GM23248 (cell line): ENCODE data around the gene CNGB1. TPM values are rescaled to one million over a fixed set of nuclear protein-coding genes. Genes with fewer than 3 reads are reported as not detected.

ENCODE experiments used
- DNase-seq: peaks from one replicate; pipeline ENCODE4 v3.0.0-alpha.2; 2015
- H2AFZ ChIP-seq: fragments of 200-600 bp; sonication (generic); 2 replicates; pipeline ENCODE4 v1.6.1; 2016; ENCODE audit warnings: antibody characterized with exemption
- H3F3A ChIP-seq: fragments of 200-600 bp; sonication (generic); 2 replicates; pipeline ENCODE4 v1.6.1; 2016; ENCODE audit warnings: mild to moderate bottlenecking, antibody characterized with exemption, mixed run types; ENCODE audit not compliant: insufficient read depth
- H3K27ac ChIP-seq: fragments of 200-600 bp; sonication (generic); 2 replicates; pipeline ENCODE4 v1.5.1; 2016; ENCODE audit warnings: mild to moderate bottlenecking
- H3K27me3 ChIP-seq: fragments of 200-600 bp; sonication (generic); replicated peaks from 2 replicates; pipeline ENCODE4 v1.6.1; 2016; ENCODE audit warnings: mild to moderate bottlenecking; ENCODE audit not compliant: insufficient read depth
- H3K36me3 ChIP-seq: fragments of 200-600 bp; sonication (generic); 2 replicates; pipeline ENCODE4 v1.6.1; 2016; ENCODE audit warnings: low read depth, mild to moderate bottlenecking
- H3K4me1 ChIP-seq: fragments of 200-600 bp; sonication (generic); 2 replicates; pipeline ENCODE4 v1.6.1; 2016; ENCODE audit warnings: mild to moderate bottlenecking; ENCODE audit not compliant: insufficient read depth
- H3K4me2 ChIP-seq: fragments of 200-600 bp; sonication (generic); one replicate; pipeline ENCODE4 v1.6.1; 2016; ENCODE audit warnings: mild to moderate bottlenecking; ENCODE audit not compliant: unreplicated experiment
- H3K4me3 ChIP-seq: fragments of 200-600 bp; sonication (generic); 2 replicates; pipeline ENCODE4 v1.5.1; 2016; ENCODE audit warnings: mild to moderate bottlenecking
- H3K79me2 ChIP-seq: fragments of 200-600 bp; sonication (generic); 2 replicates; pipeline ENCODE4 v1.6.1; 2016; ENCODE audit warnings: mild to moderate bottlenecking; ENCODE audit not compliant: insufficient read depth
- H3K9ac ChIP-seq: fragments of 200-600 bp; sonication (generic); 2 replicates; pipeline ENCODE4 v1.6.1; 2016; ENCODE audit warnings: mild to moderate bottlenecking
- H3K9me2 ChIP-seq: fragments of 200-600 bp; sonication (generic); 2 replicates; pipeline ENCODE4 v1.6.1; 2016; ENCODE audit warnings: mixed run types, mild to moderate bottlenecking, moderate library complexity; ENCODE audit not compliant: insufficient read depth
- H3K9me3 ChIP-seq: fragments of 200-600 bp; sonication (generic); one replicate; pipeline ENCODE4 v1.6.1; 2017; ENCODE audit warnings: low read depth
- H4K20me1 ChIP-seq: fragments of 200-600 bp; sonication (generic); 2 replicates; pipeline ENCODE4 v1.6.0; 2016; ENCODE audit not compliant: insufficient read depth
- EZH2 ChIP-seq: fragments of 200-600 bp; sonication (generic); IDR thresholded peaks from 2 replicates; pipeline ENCODE4 v1.6.1; 2018; ENCODE audit warnings: antibody characterized with exemption, mild to moderate bottlenecking; ENCODE audit not compliant: insufficient read depth, poor library complexity, severe bottlenecking
- EZH2phosphoT487 ChIP-seq: fragments of 200-600 bp; sonication (generic); IDR thresholded peaks from 2 replicates; pipeline ENCODE4 v1.6.1; 2018; ENCODE audit warnings: antibody characterized with exemption, moderate library complexity, mild to moderate bottlenecking, low read depth; ENCODE audit not compliant: insufficient read depth
- WGBS, 2 experiments: methylation state at CpG; one replicate each; pipeline ENCODE4 v1.1.6; 2015 to 2017; ENCODE audit warnings: low lambda C conversion rate in 2 of 2, low coverage in 1 of 2; ENCODE audit errors: missing lambda C conversion rate in 2 of 2; 5-methylcytosine and 5-hydroxymethylcytosine counted together
- in situ Hi-C: fragments of 300-500 bp; cut with MboI; formaldehyde crosslinking; loops from 2 replicates; pipeline ENCODE4 v1.15.0; 2020
- polyA plus RNA-seq: library from polyadenylated mRNA; unstranded; fragments of >200 nt; fragmentation: Nextera tagmentation; extraction: Ambion mirVana; gene quantifications from 2 replicates; pipeline ENCODE4 v1.2.1, GENCODE V29; 2016
- total RNA-seq: library from RNA; depleted of rRNA; stranded (reverse); fragments of >200 nt; shearing (Covaris generic); gene quantifications from 2 replicates; pipeline ENCODE4 v1.2.3, GENCODE V29; 2014

The CNGB1 gene
- total and polyA plus RNA-seq, 2 experiments from 2014 or later: not detected

- WGBS, 2 experiments: 87 to 93% methylated on average over 7 to 9 of the region's 9 CpGs
- H3K4me3 ChIP-seq: no peak overlapping the region
- H3K9ac ChIP-seq: no peak overlapping the region
- no peaks in the 10 kb centered on the region for H3K4me1 ChIP-seq
- H3K9me3 ChIP-seq: no peaks in the 10 kb centered on the region
- no peaks in the 10 kb centered on the region for H3K79me2 ChIP-seq
- peaks cover 10% of the 10 kb centered on the region for H3K27me3 ChIP-seq
- H4K20me1 ChIP-seq: no peaks in the 10 kb centered on the region
- in situ Hi-C loops: no loop called here
- H3K36me3 ChIP-seq: no peaks in the 10 kb centered on the region
- H2AFZ ChIP-seq: no peak overlapping the region
- no peaks in the 10 kb centered on the region for H3K9me2 ChIP-seq
- no peak overlapping the region for H3K27ac ChIP-seq
- H3F3A ChIP-seq: no peaks in the 10 kb centered on the region
- TF ChIP-seq EZH2 (no peak), EZH2phosphoT487 (no peak)
- DNase-seq: no peak
- H3K4me2 ChIP-seq: no peak overlapping the region
Measured at GRCh38 chr16:57966986-57967385, 3.9 kb downstream of the CNGB1 start.

- Histone ChIP-seq H3K27ac (no peak overlapping the region), H3K9ac (no peak overlapping the region), H3K4me1 (no peaks in the 10 kb centered on the region), H3K4me2 (no peak overlapping the region), H2AFZ (no peak overlapping the region), H3K9me2 (no peaks in the 10 kb centered on the region), H3K4me3 (no peak overlapping the region), H3K27me3 (peaks cover 14% of the 10 kb centered on the region), H3K79me2 (no peaks in the 10 kb centered on the region), H3F3A (no peaks in the 10 kb centered on the region), H3K36me3 (no peaks in the 10 kb centered on the region), H4K20me1 (no peaks in the 10 kb centered on the region), H3K9me3 (no peaks in the 10 kb centered on the region)
- TF ChIP-seq EZH2 (no peak), EZH2phosphoT487 (no peak)
- in situ Hi-C loops: no loop called here
- 6 to 12% methylated on average over 4 of the region's 4 CpGs for WGBS, 2 experiments
- DNase-seq: peak; percentile 36
Measured at GRCh38 chr16:57966204-57966771, 4.6 kb downstream of the CNGB1 start.

- in situ Hi-C loops: no loop called here
- no peaks in the 10 kb centered on the region for H3K9me2 ChIP-seq
- no peaks in the 10 kb centered on the region for H3K4me1 ChIP-seq
- no peak for DNase-seq
- H3K9me3 ChIP-seq: no peaks in the 10 kb centered on the region
- 65 to 72% methylated on average over 9 to 10 of the region's 10 CpGs for WGBS, 2 experiments
- H3F3A ChIP-seq: no peaks in the 10 kb centered on the region
- TF ChIP-seq EZH2 (no peak), EZH2phosphoT487 (no peak)
- no peaks in the 10 kb centered on the region for H3K79me2 ChIP-seq
- H2AFZ ChIP-seq: no peak overlapping the region
- no peak overlapping the region for H3K4me2 ChIP-seq
- no peak overlapping the region for H3K9ac ChIP-seq
- H4K20me1 ChIP-seq: no peaks in the 10 kb centered on the region
- H3K27ac ChIP-seq: no peak overlapping the region
- H3K4me3 ChIP-seq: no peak overlapping the region
- no peaks in the 10 kb centered on the region for H3K36me3 ChIP-seq
- H3K27me3 ChIP-seq: peaks cover 15% of the 10 kb centered on the region
Measured at GRCh38 chr16:57964157-57964700, 6.7 kb downstream of the CNGB1 start.

- DNase-seq: no peak
Measured at GRCh38 chr16:57962756-57963155, 8.2 kb downstream of the CNGB1 start.

More at GRCh38 chr16:57962756-57963155, 8.2 kb downstream of the CNGB1 start:
- Histone ChIP-seq H3K9me2 (no peaks in the 10 kb centered on the region), H3K27ac (no peak overlapping the region), H3K27me3 (peaks cover 17% of the 10 kb centered on the region), H3K9ac (no peak overlapping the region), H3F3A (no peaks in the 10 kb centered on the region), H3K4me1 (no peaks in the 10 kb centered on the region), H2AFZ (no peak overlapping the region), H4K20me1 (no peaks in the 10 kb centered on the region), H3K9me3 (no peaks in the 10 kb centered on the region), H3K36me3 (no peaks in the 10 kb centered on the region), H3K4me3 (no peak overlapping the region), H3K79me2 (no peaks in the 10 kb centered on the region), H3K4me2 (no peak overlapping the region)
- WGBS, 2 experiments: 67 to 72% methylated on average over 9 of the region's 9 CpGs
- TF ChIP-seq EZH2phosphoT487 (no peak), EZH2 (no peak)
- in situ Hi-C loops: no loop called here
